GM19468 (cell line): ENCODE data around the gene LBX2.
A peak's percentile ranks its signal among the peaks of the same experiment; 100 is the strongest.

Experiments
- ATAC-seq: cut with Tn5 transposase; IDR thresholded peaks from one replicate; pipeline ENCODE4 v1.9.1; 2021; ENCODE audit warnings: mild to moderate bottlenecking, moderate library complexity, moderate number of reproducible peaks; ENCODE audit not compliant: unreplicated experiment; ENCODE audit errors: extremely low read depth

The LBX2 gene

GRCh38 chr2:74505448-74506246 is 6.2 kb upstream of the LBX2 start:
- ATAC-seq = no peak

- no peak for ATAC-seq
Observed at GRCh38 chr2:74504591-74504990, 5.2 kb upstream of the LBX2 start.

GRCh38 chr2:74503506-74504475 is 4.4 kb upstream of the LBX2 start:
- no peak for ATAC-seq

GRCh38 chr2:74502720-74503505 is 3.5 kb upstream of the LBX2 start:
- ATAC-seq = peak; percentile 31

GRCh38 chr2:74502147-74502719 is 2.8 kb upstream of the LBX2 start:
- ATAC-seq = no peak

- ATAC-seq = no peak
Observed at GRCh38 chr2:74501335-74502071, 2.1 kb upstream of the LBX2 start.

- ATAC-seq = no peak
Observed at GRCh38 chr2:74500578-74500946, 1.2 kb upstream of the LBX2 start.

GRCh38 chr2:74499940-74500577 is 656 bp upstream of the LBX2 start:
- no peak for ATAC-seq

- no peak for ATAC-seq
Observed at GRCh38 chr2:74498500-74499266, 720 bp downstream of the LBX2 start.

GRCh38 chr2:74497777-74498499 is 1.5 kb downstream of the LBX2 start:
- ATAC-seq = no peak

GRCh38 chr2:74496997-74497776 is 2.2 kb downstream of the LBX2 start:
- no peak for ATAC-seq

- ATAC-seq = no peak
Observed at GRCh38 chr2:74495440-74495839, 4.0 kb downstream of the LBX2 start.

- ATAC-seq = no peak
Observed at GRCh38 chr2:74493546-74493945, 5.9 kb downstream of the LBX2 start.

GRCh38 chr2:74491648-74492544 is 7.5 kb downstream of the LBX2 start:
- ATAC-seq = no peak

- no peak for ATAC-seq
Observed at GRCh38 chr2:74489906-74490305, 9.5 kb downstream of the LBX2 start.
